HEK293 (cell line): Measurements from ENCODE around the gene CEACAM19.

Source experiments
- CTCF ChIP-seq: fragments of 450-650 bp; formaldehyde crosslinking; IDR thresholded peaks from 2 replicates; pipeline ENCODE4 v1.5.1; 2016; ENCODE audit warnings: missing biosample characterization, missing genetic modification characterization
- PBX3 ChIP-seq: sonication (generic); formaldehyde crosslinking; IDR thresholded peaks from 2 replicates; pipeline ENCODE4 v1.8.1; 2022; ENCODE audit warnings: mild to moderate bottlenecking, moderate library complexity, missing genetic modification reagents
- ZBTB11 ChIP-seq: fragments of 450-650 bp; formaldehyde crosslinking; conservative IDR thresholded peaks from 2 replicates; pipeline ENCODE4 v1.5.1; 2016; ENCODE audit warnings: low read depth, missing biosample characterization, missing genetic modification characterization

GRCh38 chr19:44714597-44715169 is 43.4 kb downstream of the CEACAM19 start:
- TF ChIP-seq PBX3 (CRISPR knock-in tag): no peak
- TF ChIP-seq ZBTB11 (tag by site-specific recombination): no peak
- no peak for TF ChIP-seq CTCF (tag by site-specific recombination)
